HG03342 (cell line): ENCODE results near the gene DHRS3.
A peak's percentile ranks its signal among the peaks of the same experiment; 100 is the strongest.

Experiments
- ATAC-seq: cut with Tn5 transposase; IDR thresholded peaks from one replicate; pipeline ENCODE4 v1.9.1; 2021; ENCODE audit warnings: mild to moderate bottlenecking, moderate library complexity; ENCODE audit not compliant: unreplicated experiment

DHRS3 gene

DNA sequence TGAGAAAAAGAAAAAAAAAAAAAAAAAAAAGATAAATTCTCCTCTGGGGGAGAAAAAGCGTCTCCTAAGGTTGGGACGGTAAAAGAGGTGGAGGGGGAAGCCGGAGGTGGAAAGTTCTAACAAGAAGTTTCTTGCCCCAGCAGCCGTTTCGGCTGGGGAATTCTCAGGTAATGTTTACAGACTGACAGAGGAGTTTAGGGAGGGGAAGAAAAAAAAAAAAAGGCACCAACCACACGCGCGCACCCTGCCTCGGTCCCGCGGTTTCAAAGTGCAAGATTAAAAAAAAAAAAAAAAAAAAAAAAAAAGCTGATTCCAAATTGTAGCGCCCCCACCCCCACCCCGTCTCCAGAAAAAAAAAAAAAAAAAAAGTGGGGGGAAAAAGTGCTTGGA lies 504 bp downstream of the DHRS3 start:
- ATAC-seq, result no peak

GRCh38 chr1:12616709-12617373 lies 1.2 kb downstream of the DHRS3 start:
- ATAC-seq, result no peak

DNA sequence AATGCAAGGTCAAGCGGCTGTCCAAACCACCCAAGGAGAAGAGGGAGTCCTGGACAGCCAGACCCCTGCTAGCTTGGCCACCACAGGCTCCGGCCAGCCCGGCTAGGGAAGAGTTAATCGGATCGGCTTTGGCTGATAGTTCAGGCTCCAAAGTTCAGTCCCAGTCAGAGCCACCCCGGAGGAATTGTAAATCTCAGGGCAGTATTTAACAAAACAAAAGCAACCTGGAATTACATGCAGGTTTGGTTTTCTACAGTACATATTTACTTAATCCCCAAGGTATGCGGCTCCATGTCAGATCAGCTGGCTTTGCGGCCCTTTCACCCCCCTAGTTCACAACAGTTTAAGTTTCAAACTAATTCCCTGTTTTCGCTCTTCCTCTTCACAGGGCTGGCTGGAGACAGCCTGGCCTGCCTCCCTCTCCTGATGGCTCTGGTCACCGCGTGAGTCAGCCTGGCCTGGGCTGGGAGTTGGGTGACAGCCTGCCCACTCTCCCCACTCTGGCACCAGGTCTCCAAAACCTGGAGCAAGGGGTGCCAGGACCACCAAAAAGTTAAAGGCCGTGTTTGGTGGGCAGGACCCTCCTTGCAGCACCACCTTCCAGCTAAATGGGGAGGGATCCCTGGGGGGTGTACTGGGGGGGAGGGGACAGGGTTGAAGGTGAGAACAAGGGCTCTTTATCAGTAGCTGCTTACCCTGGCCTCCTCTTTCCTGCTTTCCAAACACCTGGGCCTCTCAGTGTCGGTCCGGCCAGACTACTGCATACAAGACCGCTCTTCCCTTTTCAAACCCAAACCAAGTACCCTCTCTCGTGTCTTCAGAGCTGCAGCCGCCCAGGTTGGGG lies 1.9 kb downstream of the DHRS3 start:
- no peak for ATAC-seq

DNA sequence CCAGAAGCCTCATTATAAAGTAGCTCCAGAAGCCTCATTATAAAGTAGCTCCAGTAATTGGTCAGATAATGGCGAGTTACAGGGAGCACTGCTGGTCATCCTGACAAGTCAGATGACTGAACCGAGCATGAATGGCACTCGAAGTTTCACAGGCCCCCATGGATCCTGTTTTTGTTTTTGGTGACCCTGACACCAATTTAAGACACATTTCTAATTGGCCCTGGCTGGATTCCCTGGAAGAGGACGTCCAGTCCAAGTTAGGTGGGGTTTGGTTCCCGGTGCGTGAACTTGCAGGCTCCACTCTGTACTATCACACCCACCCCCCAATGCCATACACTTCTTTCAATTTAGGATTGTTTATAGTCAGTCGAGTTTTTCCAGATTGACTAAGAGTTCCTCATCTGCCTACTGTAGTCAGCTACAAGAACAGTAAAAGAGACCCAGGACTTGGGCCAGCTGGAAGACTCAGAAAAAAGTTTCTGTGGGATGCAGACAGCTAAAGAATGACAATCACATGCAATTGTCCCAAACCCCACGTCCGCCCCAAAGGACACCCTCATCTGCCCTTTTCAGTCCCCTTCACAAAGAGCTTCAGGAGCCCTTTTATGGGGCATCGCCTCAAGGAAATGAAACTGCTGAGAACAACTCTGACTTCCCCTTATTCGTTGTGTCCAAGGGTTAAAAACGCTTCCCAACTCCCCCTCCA lies 2.7 kb downstream of the DHRS3 start:
- no peak for ATAC-seq

GRCh38 chr1:12614402-12615158 lies 3.4 kb downstream of the DHRS3 start:
- ATAC-seq, result no peak

- ATAC-seq, result no peak
These were observed 4.8 kb downstream of the DHRS3 start for GRCh38 chr1:12613180-12613579.

DNA sequence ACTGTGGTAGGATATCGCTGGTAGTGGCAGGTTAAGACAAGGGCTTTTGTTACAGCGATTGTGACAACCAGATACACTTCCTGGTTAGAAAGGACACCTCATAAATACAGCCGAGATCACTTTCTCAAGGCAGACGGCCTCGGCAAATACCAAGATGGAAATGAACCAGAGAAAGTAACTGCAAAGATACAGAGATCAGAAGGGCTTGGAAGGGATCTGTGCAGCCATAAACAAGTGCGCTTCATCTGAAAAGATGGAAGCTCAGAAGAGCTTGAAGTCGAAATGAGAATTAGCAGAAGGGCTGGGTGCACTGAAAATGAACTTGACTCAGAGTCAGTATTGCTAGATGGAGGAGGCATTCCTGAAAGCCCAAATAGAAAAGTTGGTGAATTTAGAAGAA lies 7.1 kb downstream of the DHRS3 start:
- ATAC-seq, result no peak

DNA sequence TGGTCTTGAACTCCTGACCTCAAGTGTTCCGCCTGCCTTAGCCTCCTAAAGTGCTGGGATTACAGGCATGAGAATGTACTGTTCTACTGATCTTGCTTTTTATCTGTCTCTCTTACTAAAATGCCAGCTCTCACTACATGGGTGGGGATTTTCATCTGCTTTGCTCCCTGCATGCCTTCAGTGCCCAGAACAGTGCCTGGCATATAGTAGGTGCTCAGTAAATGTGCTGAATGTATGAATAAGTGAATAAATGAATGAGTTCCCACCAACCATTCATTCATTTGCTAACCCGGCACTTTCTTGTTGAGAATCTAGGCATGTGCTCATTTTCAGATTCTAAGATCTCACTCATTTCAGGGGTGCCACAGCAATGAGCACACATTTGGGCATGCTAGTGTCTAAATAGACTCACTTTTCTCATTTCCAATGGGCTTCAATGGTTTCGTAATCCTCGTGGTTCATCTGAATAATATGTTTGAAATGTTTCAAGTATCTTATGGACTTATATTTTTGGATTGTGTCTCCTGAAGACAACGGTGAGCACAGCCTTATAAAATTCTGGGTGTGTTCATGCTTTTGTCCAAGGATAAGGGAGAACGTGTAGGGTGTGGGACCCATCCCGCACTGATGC lies 7.6 kb downstream of the DHRS3 start:
- no peak for ATAC-seq

GRCh38 chr1:12609469-12610003 lies 8.5 kb downstream of the DHRS3 start:
- ATAC-seq, result no peak

- ATAC-seq, result no peak
These were observed 9.6 kb downstream of the DHRS3 start for GRCh38 chr1:12608311-12608957.

DNA sequence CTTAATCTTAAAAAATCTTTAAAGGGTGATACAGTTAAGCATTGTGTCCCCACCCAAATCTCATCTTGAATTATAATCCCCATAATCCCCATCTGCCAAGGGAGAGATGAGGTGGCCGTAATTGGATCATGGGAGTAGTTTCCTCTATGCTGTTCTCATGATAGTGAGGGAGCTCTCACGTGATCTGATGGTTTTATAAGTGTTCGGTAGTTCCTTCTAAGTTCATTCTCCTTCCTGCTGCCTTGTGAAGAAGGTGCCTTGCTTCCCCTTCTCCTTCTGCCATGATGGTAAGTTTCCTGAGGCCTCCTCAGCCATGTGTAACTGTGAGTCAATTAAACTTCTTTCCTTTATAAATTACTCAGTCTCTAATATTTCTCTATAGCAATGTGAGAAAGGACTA lies 10.7 kb downstream of the DHRS3 start:
- ATAC-seq, result no peak

DNA sequence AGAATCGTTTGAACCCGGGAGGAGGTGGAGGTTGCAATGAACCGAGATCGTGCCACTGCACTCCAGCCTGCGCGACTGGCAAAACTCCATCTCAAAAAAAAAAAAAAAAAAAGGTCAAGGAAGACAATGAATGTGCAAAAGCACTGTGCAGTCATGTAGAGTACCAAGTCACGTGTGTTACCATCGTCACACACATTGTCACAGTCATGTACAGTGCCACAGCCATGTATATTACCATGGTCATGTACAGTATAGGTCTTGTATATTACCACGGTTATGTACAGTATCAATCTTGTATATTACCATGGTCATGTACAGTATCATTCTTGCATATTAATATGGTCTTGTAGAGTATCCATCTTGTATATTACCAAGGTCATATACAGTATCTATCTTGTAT lies 13.0 kb downstream of the DHRS3 start:
- no peak for ATAC-seq

DNA sequence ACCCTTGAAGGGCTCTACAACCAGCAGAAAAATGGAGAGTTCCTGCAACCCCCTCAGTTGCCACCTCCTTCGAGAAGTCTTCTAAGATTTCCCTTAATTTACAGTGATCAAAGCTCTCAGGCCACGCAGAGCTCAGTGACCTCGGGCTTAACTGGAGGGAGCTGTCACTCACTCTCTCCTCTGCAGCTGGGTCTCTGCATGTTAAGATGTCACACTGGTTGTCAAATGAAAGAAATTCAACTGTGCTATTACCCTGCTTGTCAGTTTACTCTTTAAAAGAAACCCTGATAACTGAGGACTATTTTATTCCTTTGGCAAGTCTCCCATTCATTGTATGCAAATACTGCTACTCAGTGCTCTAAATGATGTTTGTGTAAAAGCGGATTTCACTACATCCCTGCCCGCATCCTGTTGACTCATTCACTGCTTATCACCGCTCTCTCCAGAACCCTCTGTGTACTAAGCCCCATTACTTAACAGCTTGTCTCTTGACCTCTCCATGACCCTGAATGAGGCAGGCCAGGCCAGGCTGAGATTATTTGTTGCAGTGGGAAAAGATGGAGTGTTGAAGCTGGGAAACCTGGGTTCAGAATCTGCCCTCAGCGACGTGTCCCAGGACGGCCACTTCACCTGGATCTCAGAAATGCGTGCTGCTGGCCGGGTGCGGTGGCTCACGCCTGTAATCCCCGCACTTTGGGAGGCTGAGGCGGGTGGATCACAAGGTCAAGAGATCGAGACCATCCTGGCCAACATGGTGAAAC lies 13.7 kb downstream of the DHRS3 start:
- peak; percentile 84 for ATAC-seq

DNA sequence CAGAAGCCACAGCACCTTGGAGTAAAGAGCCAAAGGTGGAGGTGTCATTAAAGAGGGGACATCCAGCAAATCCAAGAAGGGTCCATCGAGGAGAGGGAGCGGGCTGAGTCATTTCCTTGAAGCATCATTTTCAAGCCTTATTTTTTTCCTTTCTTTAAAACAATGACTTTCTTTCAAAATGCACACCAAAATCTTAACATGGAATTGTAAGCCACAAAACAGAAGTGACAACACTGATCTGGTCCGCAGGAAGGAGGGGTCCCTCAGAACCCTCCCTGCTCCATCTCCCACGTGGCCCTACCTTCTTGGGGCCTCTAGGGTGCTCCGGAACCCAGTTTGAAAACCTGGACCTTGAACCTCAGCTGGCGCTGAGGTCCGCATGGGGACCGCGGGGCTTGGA lies 14.8 kb downstream of the DHRS3 start:
- no peak for ATAC-seq

- ATAC-seq, result no peak
These were observed 15.4 kb downstream of the DHRS3 start for GRCh38 chr1:12602659-12603024.

DNA sequence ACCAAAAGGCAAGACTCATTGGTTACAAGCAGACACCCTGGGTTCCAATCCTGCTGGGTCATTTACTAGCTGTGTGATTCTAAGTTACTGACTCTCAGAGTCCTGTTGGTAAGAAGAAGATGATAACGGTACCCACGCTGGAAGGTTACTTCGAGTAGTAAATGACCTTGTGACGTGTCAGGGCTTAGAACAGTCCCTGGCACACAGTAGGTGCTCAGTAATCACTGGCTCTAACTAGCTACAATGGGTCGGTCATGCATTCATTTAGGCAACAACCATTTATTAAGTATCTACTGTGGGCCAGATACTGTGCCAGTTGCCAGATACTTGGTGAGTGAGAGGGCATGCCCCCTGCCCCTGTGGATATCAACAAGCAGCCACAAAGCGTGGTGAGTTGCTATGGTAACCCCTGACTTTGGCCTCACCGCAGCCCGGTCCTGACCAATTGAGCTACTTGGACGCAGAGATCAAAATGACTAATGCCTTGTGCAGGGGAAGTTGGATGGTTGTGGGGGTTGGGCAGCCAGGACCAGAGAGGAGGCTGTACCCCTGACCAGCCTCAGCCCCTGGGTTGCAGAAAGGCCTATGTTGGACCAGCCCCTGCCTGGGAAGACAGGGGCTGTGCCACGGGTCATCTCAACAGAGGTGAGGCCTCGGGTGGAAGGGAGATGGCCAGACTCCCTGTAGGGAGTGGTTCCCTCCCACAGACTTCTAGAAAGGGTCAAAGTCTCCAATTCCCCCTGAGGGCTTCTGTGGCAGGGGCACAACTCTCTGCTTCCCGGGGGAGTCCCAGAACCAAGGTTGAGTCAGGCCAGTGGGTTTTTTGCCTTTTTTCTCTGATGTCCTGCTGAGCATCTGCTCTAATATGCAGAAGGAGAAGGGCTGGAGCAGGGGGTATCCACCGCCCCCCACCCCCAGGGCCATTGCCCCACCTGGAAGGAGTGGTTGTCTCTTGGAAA lies 16.0 kb downstream of the DHRS3 start:
- no peak for ATAC-seq

GRCh38 chr1:12600880-12601633 lies 17.0 kb downstream of the DHRS3 start:
- no peak for ATAC-seq
